MM.1S (cell line): ENCODE data around the gene CAPN8.

Experiments
- DNase-seq: peaks from one replicate; pipeline ENCODE4 v3.0.0-alpha.2; 2015
- H2AFZ ChIP-seq: fragments of 300-600 bp; sonication (generic); 2 replicates; pipeline ENCODE4 v1.6.0; 2016; ENCODE audit warnings: antibody characterized with exemption, low read length
- H3F3A ChIP-seq: fragments of 300-600 bp; sonication (generic); 2 replicates; pipeline ENCODE4 v1.6.1; 2016; ENCODE audit warnings: mild to moderate bottlenecking, antibody characterized with exemption, low read length, moderate library complexity, mixed read lengths; ENCODE audit not compliant: insufficient read depth
- H3K27ac ChIP-seq: fragments of 300-600 bp; sonication (generic); 2 replicates; pipeline ENCODE4 v1.5.1; 2016; ENCODE audit warnings: mild to moderate bottlenecking, low read length
- H3K27me3 ChIP-seq: fragments of 300-600 bp; sonication (generic); replicated peaks from 2 replicates; pipeline ENCODE4 v1.6.0; 2016; ENCODE audit warnings: low read length; ENCODE audit not compliant: insufficient read depth
- H3K36me3 ChIP-seq: fragments of 300-600 bp; sonication (generic); replicated peaks from 2 replicates; pipeline ENCODE4 v1.6.1; 2016; ENCODE audit warnings: mild to moderate bottlenecking, low read length, mixed read lengths; ENCODE audit not compliant: insufficient read depth
- H3K4me1 ChIP-seq: fragments of 300-600 bp; sonication (generic); 2 replicates; pipeline ENCODE4 v1.6.1; 2016; ENCODE audit warnings: low read length, mixed read lengths
- H3K4me2 ChIP-seq: fragments of 300-600 bp; sonication (generic); 2 replicates; pipeline ENCODE4 v1.6.0; 2016; ENCODE audit warnings: low read depth, low read length
- H3K4me3 ChIP-seq: fragments of 300-600 bp; sonication (generic); 2 replicates; pipeline ENCODE4 v1.5.1; 2016; ENCODE audit warnings: low read length, mixed read lengths
- H3K79me2 ChIP-seq: fragments of 300-600 bp; sonication (generic); 2 replicates; pipeline ENCODE4 v1.6.1; 2016; ENCODE audit warnings: mixed run types, low read length, mixed read lengths
- H3K9ac ChIP-seq: fragments of 300-600 bp; sonication (generic); 2 replicates; pipeline ENCODE4 v1.6.1; 2016; ENCODE audit warnings: low read length, mixed read lengths
- H3K9me2 ChIP-seq: fragments of 300-600 bp; sonication (generic); replicated peaks from 2 replicates; pipeline ENCODE4 v1.6.1; 2016; ENCODE audit warnings: mild to moderate bottlenecking, low read length, mixed read lengths; ENCODE audit not compliant: insufficient read depth
- H3K9me3 ChIP-seq: fragments of 300-600 bp; sonication (generic); replicated peaks from 2 replicates; pipeline ENCODE4 v1.6.1; 2016; ENCODE audit warnings: mild to moderate bottlenecking, low read length, mixed read lengths; ENCODE audit not compliant: insufficient read depth
- H4K20me1 ChIP-seq: fragments of 300-600 bp; sonication (generic); 2 replicates; pipeline ENCODE4 v1.6.1; 2016; ENCODE audit warnings: mild to moderate bottlenecking, low read length, moderate library complexity, mixed read lengths; ENCODE audit not compliant: insufficient read depth
- EZH2 ChIP-seq: fragments of 300-600 bp; sonication (generic); optimal IDR thresholded peaks from 2 replicates; pipeline ENCODE3; 2017; ENCODE audit warnings: low read depth, mild to moderate bottlenecking, antibody characterized with exemption, low read length, mixed read lengths
- EZH2phosphoT487 ChIP-seq: fragments of 300-600 bp; sonication (generic); IDR thresholded peaks from 2 replicates; pipeline ENCODE4 v1.6.1; 2018; ENCODE audit warnings: antibody characterized with exemption, low read length
- TF ChIP-seq, protein P1 (sequence below): fragments of 300-600 bp; sonication (generic); IDR thresholded peaks from 2 replicates; pipeline ENCODE4 v1.5.1; 2016; ENCODE audit warnings: antibody characterized with exemption, low read length, mixed read lengths

Gene CAPN8

GRCh38 chr1:223620297-223620897 is 45.1 kb downstream of the CAPN8 start:
- H4K20me1 ChIP-seq, result no peaks in the 10 kb centered on the region
- no peaks in the 10 kb centered on the region for H3K9me3 ChIP-seq
- no peak for DNase-seq
- no peak overlapping the region for H3K4me2 ChIP-seq
- TF ChIP-seq, protein P1, sequence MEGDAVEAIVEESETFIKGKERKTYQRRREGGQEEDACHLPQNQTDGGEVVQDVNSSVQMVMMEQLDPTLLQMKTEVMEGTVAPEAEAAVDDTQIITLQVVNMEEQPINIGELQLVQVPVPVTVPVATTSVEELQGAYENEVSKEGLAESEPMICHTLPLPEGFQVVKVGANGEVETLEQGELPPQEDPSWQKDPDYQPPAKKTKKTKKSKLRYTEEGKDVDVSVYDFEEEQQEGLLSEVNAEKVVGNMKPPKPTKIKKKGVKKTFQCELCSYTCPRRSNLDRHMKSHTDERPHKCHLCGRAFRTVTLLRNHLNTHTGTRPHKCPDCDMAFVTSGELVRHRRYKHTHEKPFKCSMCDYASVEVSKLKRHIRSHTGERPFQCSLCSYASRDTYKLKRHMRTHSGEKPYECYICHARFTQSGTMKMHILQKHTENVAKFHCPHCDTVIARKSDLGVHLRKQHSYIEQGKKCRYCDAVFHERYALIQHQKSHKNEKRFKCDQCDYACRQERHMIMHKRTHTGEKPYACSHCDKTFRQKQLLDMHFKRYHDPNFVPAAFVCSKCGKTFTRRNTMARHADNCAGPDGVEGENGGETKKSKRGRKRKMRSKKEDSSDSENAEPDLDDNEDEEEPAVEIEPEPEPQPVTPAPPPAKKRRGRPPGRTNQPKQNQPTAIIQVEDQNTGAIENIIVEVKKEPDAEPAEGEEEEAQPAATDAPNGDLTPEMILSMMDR, result no peak
- TF ChIP-seq EZH2phosphoT487 (no peak), EZH2 (no peak)
- no peaks in the 10 kb centered on the region for H3K9me2 ChIP-seq
- H3K4me1 ChIP-seq, result no peaks in the 10 kb centered on the region
- H3K36me3 ChIP-seq, result no peaks in the 10 kb centered on the region
- H3K4me3 ChIP-seq, result no peak overlapping the region
- no peaks in the 10 kb centered on the region for H3K27me3 ChIP-seq
- no peak overlapping the region for H2AFZ ChIP-seq
- no peaks in the 10 kb centered on the region for H3F3A ChIP-seq
- no peak overlapping the region for H3K9ac ChIP-seq
- H3K27ac ChIP-seq, result no peak overlapping the region
- no peaks in the 10 kb centered on the region for H3K79me2 ChIP-seq

- no peak overlapping the region for H3K9ac ChIP-seq
- no peaks in the 10 kb centered on the region for H3K9me2 ChIP-seq
- H3K27ac ChIP-seq, result no peak overlapping the region
- H4K20me1 ChIP-seq, result no peaks in the 10 kb centered on the region
- H3K9me3 ChIP-seq, result no peaks in the 10 kb centered on the region
- no peaks in the 10 kb centered on the region for H3F3A ChIP-seq
- no peak overlapping the region for H3K4me3 ChIP-seq
- no peak overlapping the region for H3K4me2 ChIP-seq
- TF ChIP-seq EZH2phosphoT487 (no peak), EZH2 (no peak)
- TF ChIP-seq, protein P1, result no peak
- H3K4me1 ChIP-seq, result no peaks in the 10 kb centered on the region
- no peaks in the 10 kb centered on the region for H3K27me3 ChIP-seq
- H2AFZ ChIP-seq, result no peak overlapping the region
- H3K79me2 ChIP-seq, result no peaks in the 10 kb centered on the region
- no peaks in the 10 kb centered on the region for H3K36me3 ChIP-seq
- no peak for DNase-seq
These were observed 46.8 kb downstream of the CAPN8 start for GRCh38 chr1:223618680-223619079.

GRCh38 chr1:223617323-223618070 is 48.0 kb downstream of the CAPN8 start:
- Histone ChIP-seq H3K27me3 (no peaks in the 10 kb centered on the region), H3K36me3 (no peaks in the 10 kb centered on the region), H3F3A (no peaks in the 10 kb centered on the region), H4K20me1 (no peaks in the 10 kb centered on the region), H3K4me1 (peaks cover 3% of the 10 kb centered on the region; the same call in 1 of the 2 replicates), H3K9me3 (no peaks in the 10 kb centered on the region), H3K79me2 (no peaks in the 10 kb centered on the region), H3K27ac (no peak overlapping the region), H3K9ac (no peak overlapping the region), H2AFZ (no peak overlapping the region), H3K4me2 (no peak overlapping the region), H3K4me3 (no peak overlapping the region), H3K9me2 (no peaks in the 10 kb centered on the region)
- TF ChIP-seq, protein P1, result no peak
- no peak for TF ChIP-seq EZH2phosphoT487
- TF ChIP-seq EZH2, result no peak
- no peak for DNase-seq
